HEK293 (cell line): Measurements from ENCODE around the gene GPR179.

Experiments used
- CTCF ChIA-PET: fragments of 350-600 bp; formaldehyde crosslinking; extraction: SDS; loops from one replicate; lab custom pipeline; 2021; ENCODE audit warnings: antibody characterized with exemption; lab: Yijun Ruan, JAX
- POLR2A ChIA-PET: fragments of 300-600 bp; formaldehyde crosslinking; extraction: SDS; loops from one replicate; lab custom pipeline; 2020; ENCODE audit warnings: antibody characterized with exemption, inconsistent platforms; lab: Yijun Ruan, JAX
- H3K27ac ChIP-seq: fragments of 200-500 bp; sonication (Bioruptor generic); 2 replicates; pipeline ENCODE4 v1.5.1; 2014; ENCODE audit warnings: low read depth, low read length, control low read depth, inconsistent platforms; ENCODE audit errors: extremely low read depth
- H3K36me3 ChIP-seq, 2 experiments: fragments of 200-500 bp in 1 of 2; sonication (Bioruptor generic) in 1 of 2; 1 replicate in 1 of 2; 2 replicates in 1 of 2; pipeline ENCODE4 v1.5.1; 2014 to 2017; ENCODE audit warnings: inconsistent platforms in 2 of 2, low read length in 2 of 2; ENCODE audit not compliant: control insufficient read depth in 2 of 2, insufficient read depth in 1 of 2
- H3K4me1 ChIP-seq: fragments of 200-500 bp; sonication (Bioruptor generic); 2 replicates; pipeline ENCODE4 v1.5.1; 2014; ENCODE audit warnings: mild to moderate bottlenecking, low read length, inconsistent platforms; ENCODE audit not compliant: control insufficient read depth, insufficient read depth
- H3K4me3 ChIP-seq: 2 replicates; pipeline ENCODE4 v1.5.1; 2011; ENCODE audit warnings: low read depth, mild to moderate bottlenecking, control low read depth, low read length, moderate library complexity
- H3K9me3 ChIP-seq: fragments of 200-500 bp; sonication (Bioruptor generic); 2 replicates; pipeline ENCODE4 v1.5.1; 2014; ENCODE audit warnings: low read depth, low read length, inconsistent platforms; ENCODE audit not compliant: control insufficient read depth, insufficient read depth
- GLI2 ChIP-seq: fragments of 450-650 bp; formaldehyde crosslinking; IDR thresholded peaks from 2 replicates; pipeline ENCODE4; 2017; ENCODE audit warnings: missing biosample characterization, missing genetic modification characterization, low read depth, borderline replicate concordance
- GLIS1 ChIP-seq: fragments of 450-650 bp; formaldehyde crosslinking; IDR thresholded peaks from 2 replicates; pipeline ENCODE4 v1.5.1; 2016; ENCODE audit warnings: missing biosample characterization, missing genetic modification characterization
- KLF8 ChIP-seq: fragments of 450-650 bp; formaldehyde crosslinking; IDR thresholded peaks from 2 replicates; pipeline ENCODE4 v1.5.1; 2016; ENCODE audit warnings: missing biosample characterization, missing genetic modification characterization
- ZNF16 ChIP-seq: fragments of 450-650 bp; formaldehyde crosslinking; IDR thresholded peaks from 2 replicates; pipeline ENCODE4 v1.5.1; 2016; ENCODE audit warnings: low read depth, missing biosample characterization, missing genetic modification characterization
- ZNF2 ChIP-seq: fragments of 450-650 bp; formaldehyde crosslinking; IDR thresholded peaks from 2 replicates; pipeline ENCODE4 v1.5.1; 2016; ENCODE audit warnings: missing biosample characterization, missing genetic modification characterization
- ZNF214 ChIP-seq: fragments of 450-650 bp; formaldehyde crosslinking; IDR thresholded peaks from 2 replicates; pipeline ENCODE4 v1.5.1; 2017; ENCODE audit warnings: missing biosample characterization, mild to moderate bottlenecking, missing genetic modification characterization, borderline replicate concordance
- ZNF239 ChIP-seq: fragments of 450-650 bp; formaldehyde crosslinking; IDR thresholded peaks from 2 replicates; pipeline ENCODE4 v1.5.1; 2016; ENCODE audit warnings: missing biosample characterization, missing genetic modification characterization
- ZNF24 ChIP-seq: fragments of 450-650 bp; formaldehyde crosslinking; IDR thresholded peaks from 2 replicates; pipeline ENCODE4 v1.5.1; 2016; ENCODE audit warnings: missing biosample characterization, missing genetic modification characterization
- ZNF76 ChIP-seq: fragments of 450-650 bp; formaldehyde crosslinking; IDR thresholded peaks from 2 replicates; pipeline ENCODE4; 2016; ENCODE audit warnings: low read depth, missing biosample characterization, missing genetic modification characterization, borderline replicate concordance
- ZNF837 ChIP-seq: fragments of 450-650 bp; formaldehyde crosslinking; IDR thresholded peaks from 2 replicates; pipeline ENCODE4 v1.5.1; 2016; ENCODE audit warnings: missing biosample characterization, missing genetic modification characterization
- ZSCAN23 ChIP-seq: fragments of 450-650 bp; formaldehyde crosslinking; IDR thresholded peaks from 2 replicates; pipeline ENCODE4 v1.5.1; 2016; ENCODE audit warnings: missing biosample characterization, missing genetic modification characterization
- TF ChIP-seq, protein P1 (sequence below): fragments of 450-650 bp; formaldehyde crosslinking; conservative IDR thresholded peaks from 2 replicates; pipeline ENCODE4 v1.5.1; 2016; ENCODE audit warnings: low read depth, missing biosample characterization, missing genetic modification characterization
- TF ChIP-seq, protein P2 (sequence below): fragments of 450-650 bp; formaldehyde crosslinking; IDR thresholded peaks from 2 replicates; pipeline ENCODE4 v1.5.1; 2016; ENCODE audit warnings: missing biosample characterization, missing genetic modification characterization
- TF ChIP-seq, protein P3 (sequence below): fragments of 450-650 bp; formaldehyde crosslinking; IDR thresholded peaks from 2 replicates; pipeline ENCODE4 v1.5.1; 2016; ENCODE audit warnings: missing biosample characterization, missing genetic modification characterization
- TF ChIP-seq, protein P4 (sequence below): fragments of 450-650 bp; formaldehyde crosslinking; IDR thresholded peaks from 2 replicates; pipeline ENCODE4 v1.5.1; 2016; ENCODE audit warnings: missing biosample characterization, missing genetic modification characterization
- TF ChIP-seq, protein P5 (sequence below): fragments of 450-650 bp; formaldehyde crosslinking; IDR thresholded peaks from 2 replicates; pipeline ENCODE4 v1.5.1; 2017; ENCODE audit warnings: missing biosample characterization, missing genetic modification characterization

The GPR179 gene

DNA sequence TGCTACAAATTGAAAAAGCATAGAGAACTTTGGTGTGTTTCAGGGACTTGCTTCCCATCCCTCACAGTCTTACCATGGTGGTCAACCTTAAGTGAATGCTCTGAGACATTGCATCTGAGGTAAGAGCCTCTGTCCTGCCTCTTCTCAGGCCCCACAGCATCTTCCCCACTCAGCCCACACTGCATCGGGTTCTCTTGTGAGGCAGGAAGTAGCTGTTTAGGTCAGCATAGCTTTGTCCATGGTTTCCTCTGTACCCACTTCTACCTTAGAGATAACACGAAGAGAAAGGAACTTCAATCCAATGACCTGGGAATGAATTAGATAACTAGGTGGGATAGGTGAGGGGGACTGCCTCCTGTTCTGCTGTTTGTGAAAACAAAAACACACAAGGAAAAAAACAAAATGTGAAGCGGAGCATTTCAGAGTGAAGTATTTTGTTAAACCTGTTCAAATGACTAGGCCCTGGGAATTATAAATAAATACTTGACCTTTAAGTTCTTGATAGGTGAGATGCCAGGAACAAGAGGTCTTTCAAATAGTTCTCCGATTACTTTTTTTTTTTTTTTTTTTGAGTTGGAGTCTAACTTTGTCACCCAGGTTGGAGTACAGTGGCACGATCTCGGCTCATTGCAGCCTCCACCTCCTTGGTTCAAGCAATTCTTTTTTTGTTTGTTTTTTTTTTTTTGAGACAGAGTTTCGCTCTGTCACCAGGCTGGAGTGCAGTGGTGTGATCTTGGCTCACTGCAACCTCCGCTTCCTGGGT is 25.5 kb upstream of the GPR179 start (continued):
- TF ChIP-seq, protein P1, sequence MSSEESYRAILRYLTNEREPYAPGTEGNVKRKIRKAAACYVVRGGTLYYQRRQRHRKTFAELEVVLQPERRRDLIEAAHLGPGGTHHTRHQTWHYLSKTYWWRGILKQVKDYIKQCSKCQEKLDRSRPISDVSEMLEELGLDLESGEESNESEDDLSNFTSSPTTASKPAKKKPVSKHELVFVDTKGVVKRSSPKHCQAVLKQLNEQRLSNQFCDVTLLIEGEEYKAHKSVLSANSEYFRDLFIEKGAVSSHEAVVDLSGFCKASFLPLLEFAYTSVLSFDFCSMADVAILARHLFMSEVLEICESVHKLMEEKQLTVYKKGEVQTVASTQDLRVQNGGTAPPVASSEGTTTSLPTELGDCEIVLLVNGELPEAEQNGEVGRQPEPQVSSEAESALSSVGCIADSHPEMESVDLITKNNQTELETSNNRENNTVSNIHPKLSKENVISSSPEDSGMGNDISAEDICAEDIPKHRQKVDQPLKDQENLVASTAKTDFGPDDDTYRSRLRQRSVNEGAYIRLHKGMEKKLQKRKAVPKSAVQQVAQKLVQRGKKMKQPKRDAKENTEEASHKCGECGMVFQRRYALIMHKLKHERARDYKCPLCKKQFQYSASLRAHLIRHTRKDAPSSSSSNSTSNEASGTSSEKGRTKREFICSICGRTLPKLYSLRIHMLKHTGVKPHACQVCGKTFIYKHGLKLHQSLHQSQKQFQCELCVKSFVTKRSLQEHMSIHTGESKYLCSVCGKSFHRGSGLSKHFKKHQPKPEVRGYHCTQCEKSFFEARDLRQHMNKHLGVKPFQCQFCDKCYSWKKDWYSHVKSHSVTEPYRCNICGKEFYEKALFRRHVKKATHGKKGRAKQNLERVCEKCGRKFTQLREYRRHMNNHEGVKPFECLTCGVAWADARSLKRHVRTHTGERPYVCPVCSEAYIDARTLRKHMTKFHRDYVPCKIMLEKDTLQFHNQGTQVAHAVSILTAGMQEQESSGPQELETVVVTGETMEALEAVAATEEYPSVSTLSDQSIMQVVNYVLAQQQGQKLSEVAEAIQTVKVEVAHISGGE (tag by site-specific recombination): no peak
- TF ChIP-seq ZSCAN23 (no peak), ZNF214 (tag by site-specific recombination) (no peak), GLI2 (tag by site-specific recombination) (no peak), ZNF16 (tag by site-specific recombination) (no peak), ZNF76 (tag by site-specific recombination) (no peak)
- TF ChIP-seq, protein P2, sequence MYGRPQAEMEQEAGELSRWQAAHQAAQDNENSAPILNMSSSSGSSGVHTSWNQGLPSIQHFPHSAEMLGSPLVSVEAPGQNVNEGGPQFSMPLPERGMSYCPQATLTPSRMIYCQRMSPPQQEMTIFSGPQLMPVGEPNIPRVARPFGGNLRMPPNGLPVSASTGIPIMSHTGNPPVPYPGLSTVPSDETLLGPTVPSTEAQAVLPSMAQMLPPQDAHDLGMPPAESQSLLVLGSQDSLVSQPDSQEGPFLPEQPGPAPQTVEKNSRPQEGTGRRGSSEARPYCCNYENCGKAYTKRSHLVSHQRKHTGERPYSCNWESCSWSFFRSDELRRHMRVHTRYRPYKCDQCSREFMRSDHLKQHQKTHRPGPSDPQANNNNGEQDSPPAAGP (tag by site-specific recombination): no peak

DNA sequence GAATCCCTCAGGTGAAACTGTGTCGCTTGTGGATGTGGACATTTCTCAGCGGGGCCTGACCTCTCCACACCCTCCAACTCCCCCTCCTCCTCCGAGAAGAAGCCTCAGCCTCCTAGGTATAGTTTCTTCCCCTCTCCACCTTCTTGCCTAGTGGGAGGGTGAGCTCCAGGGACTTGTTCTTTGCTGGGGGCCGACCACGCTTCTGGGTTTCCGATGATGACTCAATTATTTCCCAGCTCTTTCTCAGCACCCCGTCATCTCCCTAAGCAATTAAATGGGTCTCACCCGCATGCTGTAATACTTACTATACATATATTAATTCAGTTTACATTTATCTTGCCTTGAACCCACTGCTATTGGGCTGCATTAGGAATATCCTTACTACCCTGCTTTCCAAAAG is 21.0 kb upstream of the GPR179 start:
- ChIA-PET POLR2A (interaction anchor here (1.1 to 1.3 kb wide), 3 partner anchors 10 to 13 kb away, joined by 4 to 6 read pairs (median 4); partner anchors contain the start of gene SOCS7), CTCF (interaction anchor here (0.6 to 7.5 kb wide), 5 partner anchors 10 to 49 kb away, joined by 3 to 62 read pairs (median 10); partner anchors contain the start of gene SOCS7)
- Histone ChIP-seq H3K27ac (no peak overlapping the region), H3K4me3 (no peak overlapping the region), H3K4me1 (no peaks in the 10 kb centered on the region), H3K9me3 (no peaks in the 10 kb centered on the region), H3K36me3 (peaks cover 34 to 87% of the 10 kb centered on the region in 2 experiments)
- TF ChIP-seq GLIS1 (tag by site-specific recombination): peak; percentile 42; the same call in 1 of the 2 replicates
- TF ChIP-seq, protein P3, sequence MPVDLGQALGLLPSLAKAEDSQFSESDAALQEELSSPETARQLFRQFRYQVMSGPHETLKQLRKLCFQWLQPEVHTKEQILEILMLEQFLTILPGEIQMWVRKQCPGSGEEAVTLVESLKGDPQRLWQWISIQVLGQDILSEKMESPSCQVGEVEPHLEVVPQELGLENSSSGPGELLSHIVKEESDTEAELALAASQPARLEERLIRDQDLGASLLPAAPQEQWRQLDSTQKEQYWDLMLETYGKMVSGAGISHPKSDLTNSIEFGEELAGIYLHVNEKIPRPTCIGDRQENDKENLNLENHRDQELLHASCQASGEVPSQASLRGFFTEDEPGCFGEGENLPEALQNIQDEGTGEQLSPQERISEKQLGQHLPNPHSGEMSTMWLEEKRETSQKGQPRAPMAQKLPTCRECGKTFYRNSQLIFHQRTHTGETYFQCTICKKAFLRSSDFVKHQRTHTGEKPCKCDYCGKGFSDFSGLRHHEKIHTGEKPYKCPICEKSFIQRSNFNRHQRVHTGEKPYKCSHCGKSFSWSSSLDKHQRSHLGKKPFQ (tag by site-specific recombination): no peak

DNA sequence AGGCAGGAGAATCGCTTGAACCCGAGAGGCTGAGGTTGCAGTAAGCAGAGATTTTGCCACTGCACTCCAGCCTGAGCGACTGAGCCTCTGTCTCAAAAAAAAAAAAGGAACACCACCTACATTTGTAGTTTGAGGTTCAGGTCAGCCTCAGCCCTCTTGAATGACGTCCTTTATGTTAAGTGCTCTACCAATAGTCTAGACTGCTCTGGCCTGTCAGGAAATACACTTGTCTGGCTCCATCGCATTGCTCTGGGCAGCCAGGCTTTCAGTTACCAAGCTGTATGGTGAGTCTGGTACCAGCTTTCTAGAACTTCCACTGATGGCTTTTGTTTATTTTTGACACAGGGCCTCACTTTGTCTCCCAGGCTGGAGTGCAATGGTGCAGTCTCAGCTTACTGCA is 19.3 kb upstream of the GPR179 start:
- Histone ChIP-seq H3K27ac (no peak overlapping the region), H3K36me3 (peaks cover 24 to 71% of the 10 kb centered on the region in 2 experiments)

More for the DNA sequence above, 19.3 kb upstream of the GPR179 start:
- TF ChIP-seq KLF8 (no peak), ZNF239 (tag by site-specific recombination) (no peak), ZNF837 (tag by site-specific recombination) (no peak), ZNF2 (no peak), ZNF24 (tag by site-specific recombination) (no peak)
- TF ChIP-seq, protein P4, sequence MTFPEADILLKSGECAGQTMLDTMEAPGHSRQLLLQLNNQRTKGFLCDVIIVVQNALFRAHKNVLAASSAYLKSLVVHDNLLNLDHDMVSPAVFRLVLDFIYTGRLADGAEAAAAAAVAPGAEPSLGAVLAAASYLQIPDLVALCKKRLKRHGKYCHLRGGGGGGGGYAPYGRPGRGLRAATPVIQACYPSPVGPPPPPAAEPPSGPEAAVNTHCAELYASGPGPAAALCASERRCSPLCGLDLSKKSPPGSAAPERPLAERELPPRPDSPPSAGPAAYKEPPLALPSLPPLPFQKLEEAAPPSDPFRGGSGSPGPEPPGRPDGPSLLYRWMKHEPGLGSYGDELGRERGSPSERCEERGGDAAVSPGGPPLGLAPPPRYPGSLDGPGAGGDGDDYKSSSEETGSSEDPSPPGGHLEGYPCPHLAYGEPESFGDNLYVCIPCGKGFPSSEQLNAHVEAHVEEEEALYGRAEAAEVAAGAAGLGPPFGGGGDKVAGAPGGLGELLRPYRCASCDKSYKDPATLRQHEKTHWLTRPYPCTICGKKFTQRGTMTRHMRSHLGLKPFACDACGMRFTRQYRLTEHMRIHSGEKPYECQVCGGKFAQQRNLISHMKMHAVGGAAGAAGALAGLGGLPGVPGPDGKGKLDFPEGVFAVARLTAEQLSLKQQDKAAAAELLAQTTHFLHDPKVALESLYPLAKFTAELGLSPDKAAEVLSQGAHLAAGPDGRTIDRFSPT: no peak
- TF ChIP-seq, protein P5, sequence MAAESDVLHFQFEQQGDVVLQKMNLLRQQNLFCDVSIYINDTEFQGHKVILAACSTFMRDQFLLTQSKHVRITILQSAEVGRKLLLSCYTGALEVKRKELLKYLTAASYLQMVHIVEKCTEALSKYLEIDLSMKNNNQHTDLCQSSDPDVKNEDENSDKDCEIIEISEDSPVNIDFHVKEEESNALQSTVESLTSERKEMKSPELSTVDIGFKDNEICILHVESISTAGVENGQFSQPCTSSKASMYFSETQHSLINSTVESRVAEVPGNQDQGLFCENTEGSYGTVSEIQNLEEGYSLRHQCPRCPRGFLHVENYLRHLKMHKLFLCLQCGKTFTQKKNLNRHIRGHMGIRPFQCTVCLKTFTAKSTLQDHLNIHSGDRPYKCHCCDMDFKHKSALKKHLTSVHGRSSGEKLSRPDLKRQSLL (tag by site-specific recombination): no peak
- H3K9me3 ChIP-seq: no peaks in the 10 kb centered on the region
- peaks cover 10% of the 10 kb centered on the region for H3K4me1 ChIP-seq
- H3K4me3 ChIP-seq: no peak overlapping the region
- ChIA-PET CTCF (interaction anchor here (1.2 to 7.5 kb wide), 4 partner anchors 8 to 41 kb away, joined by 5 to 62 read pairs (median 8); no protein-coding TSS in a partner anchor), POLR2A (interaction anchor here (1.1 kb wide), 1 partner anchor 11 kb away, joined by 4 read pairs; the partner anchor contains the start of gene SOCS7)
